ENCODE results near the gene ANKRD10.

- TF ChIP-seq CTCF (IDR thresholded peaks at IDR 0.05; ENCODE audit: borderline replicate concordance, extremely low read depth, low read length, poor library complexity, severe bottlenecking) (no peak), EZH2 (IDR thresholded peaks at IDR 0.05; ENCODE audit: borderline replicate concordance, low read depth, low read length, severe bottlenecking) (no peak)
These were observed 1.4 kb downstream of the ANKRD10 start for GRCh38 chr13:110913322-110914080.
